Peyer's patch (tissue), 4 donors: ENCODE results near the gene ADAMTSL3.

Source experiments
- CTCF ChIP-seq, 6 experiments: fragments of 450-650 bp in 4 of 6; fragments of 200-600 bp in 2 of 6; sonication (generic) in 1 of 6; IDR thresholded peaks; one replicate each; pipeline ENCODE4 v1.5.1; 2017 to 2019; ENCODE audit warnings: antibody characterized with exemption in 6 of 6, mild to moderate bottlenecking in 3 of 6, moderate library complexity in 1 of 6
- POLR2A ChIP-seq, 2 donors: fragments of 450-650 bp; IDR thresholded peaks; one replicate each; pipeline ENCODE4 v1.5.1; 2017; ENCODE audit warnings: antibody characterized with exemption in 2 of 2, mild to moderate bottlenecking in 2 of 2, moderate library complexity in 2 of 2

GRCh38 chr15:83918011-83918410, 264.1 kb downstream of the ADAMTSL3 start:
- no peak for TF ChIP-seq POLR2A (IDR thresholded peaks at IDR 0.05)
- no peak for TF ChIP-seq CTCF (IDR thresholded peaks at IDR 0.05)
